Umbilical cord (tissue), 2 donors: ENCODE measurements around the gene AGBL5. TPM values are rescaled to one million over a fixed set of nuclear protein-coding genes. Genes with fewer than 3 reads are reported as not detected.
"Not testable (repeated sequence)": the region's sequence is repeated elsewhere in the genome, so short reads cannot be mapped to it uniquely, and the experiment has no call there.

Experiments used
- DNase-seq: peaks from one replicate; pipeline ENCODE4 v3.0.0-alpha.2; 2015; ENCODE audit warnings: low spot score
- total RNA-seq: library from RNA; depleted of rRNA; stranded (reverse); fragments of >200 nt; gene quantifications from one replicate; pipeline ENCODE4 v1.2.3, GENCODE V29; 2014; ENCODE audit warnings: low replicate concordance; ENCODE audit not compliant: insufficient read depth

The AGBL5 gene
- total RNA-seq, 1 donor from 2014 or later, result 5.5 TPM

GRCh38 chr2:27091746-27092695 is 40.6 kb downstream of the AGBL5 start:
- no peak for DNase-seq

- no peak for DNase-seq
Observed at GRCh38 chr2:27092696-27093429, 41.4 kb downstream of the AGBL5 start.

- no peak for DNase-seq
Observed at GRCh38 chr2:27093430-27094352, 42.2 kb downstream of the AGBL5 start.

- DNase-seq, result no peak
Observed at GRCh38 chr2:27094353-27094984, 43.0 kb downstream of the AGBL5 start.

- no peak for DNase-seq
Observed at GRCh38 chr2:27095427-27095744, 43.9 kb downstream of the AGBL5 start.

- peak; percentile 75 for DNase-seq
Observed at GRCh38 chr2:27095745-27096651, 44.5 kb downstream of the AGBL5 start.

GRCh38 chr2:27096748-27097297 is 45.4 kb downstream of the AGBL5 start:
- DNase-seq, result no peak

GRCh38 chr2:27097341-27097740 is 45.9 kb downstream of the AGBL5 start:
- no peak for DNase-seq

- DNase-seq, result no peak
Observed at GRCh38 chr2:27099334-27099955, 48.0 kb downstream of the AGBL5 start.

- no peak for DNase-seq
Observed at GRCh38 chr2:27100036-27100435, 48.6 kb downstream of the AGBL5 start.

GRCh38 chr2:27102329-27102728 is 50.9 kb downstream of the AGBL5 start:
- no peak for DNase-seq

- DNase-seq, result no peak
Observed at GRCh38 chr2:27105981-27106380, 54.5 kb downstream of the AGBL5 start.

GRCh38 chr2:27108221-27108620 is 56.8 kb downstream of the AGBL5 start:
- DNase-seq, result no peak

- DNase-seq, result no peak
Observed at GRCh38 chr2:27109083-27109482, 57.6 kb downstream of the AGBL5 start.

GRCh38 chr2:27110603-27111352 is 59.3 kb downstream of the AGBL5 start:
- not testable (repeated sequence) for DNase-seq

- not testable (repeated sequence) for DNase-seq
Observed at GRCh38 chr2:27111392-27112078, 60.1 kb downstream of the AGBL5 start.

- no peak for DNase-seq
Observed at GRCh38 chr2:27115519-27115918, 64.1 kb downstream of the AGBL5 start.

GRCh38 chr2:27117995-27118524 is 66.6 kb downstream of the AGBL5 start:
- no peak for DNase-seq
